ENCODE data around the gene ANKRD45.
"Not testable (repeated sequence)": the region's sequence is repeated elsewhere in the genome, so short reads cannot be mapped to it uniquely, and the experiment has no call there.

GRCh38 chr1:173563846-173564245 lies 105.8 kb downstream of the ANKRD45 start:
- not testable (repeated sequence) for TF ChIP-seq CTCF, POLR2A, POLR2AphosphoS5, EP300 (IDR thresholded peaks at IDR 0.05)
